GM18870 (cell line): ENCODE results near the gene SKA3.

Source experiments
- ATAC-seq: cut with Tn5 transposase; IDR thresholded peaks from one replicate; pipeline ENCODE4 v1.9.1; 2021; ENCODE audit warnings: moderate library complexity; ENCODE audit not compliant: unreplicated experiment

SKA3 gene

DNA sequence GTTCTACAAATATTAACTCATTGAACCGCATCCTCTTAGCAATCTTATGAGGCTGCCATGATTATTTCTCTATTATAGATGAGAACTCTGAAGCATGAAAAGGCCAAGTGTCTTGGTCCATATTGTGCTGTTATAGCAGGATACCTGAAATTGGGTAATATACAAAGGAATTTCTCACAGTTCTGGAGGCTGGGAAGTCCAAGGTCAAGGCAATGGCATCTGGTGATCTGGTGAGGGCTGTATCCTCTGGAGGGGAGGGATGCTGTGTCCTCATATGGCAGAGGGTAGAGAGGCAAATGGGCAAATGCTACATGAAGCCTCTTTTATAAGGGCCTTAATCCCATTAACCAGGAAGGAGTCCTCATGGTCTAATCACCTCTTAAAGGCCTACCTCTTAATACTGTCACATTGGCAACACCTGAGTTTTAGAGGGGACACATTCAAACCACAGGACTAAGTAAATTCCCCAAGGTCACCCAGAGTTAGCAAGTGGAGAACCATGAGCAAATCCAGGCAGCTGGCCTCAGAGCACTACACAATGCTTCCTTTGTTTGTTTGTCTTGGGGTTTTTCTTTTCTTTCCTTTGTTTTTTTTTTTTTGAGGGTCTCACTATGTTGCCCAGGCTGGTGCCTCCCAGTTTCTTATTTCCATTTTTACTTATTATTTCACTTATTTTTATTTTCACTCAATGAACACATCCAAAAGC lies 59.1 kb downstream of the SKA3 start:
- no peak for ATAC-seq

DNA sequence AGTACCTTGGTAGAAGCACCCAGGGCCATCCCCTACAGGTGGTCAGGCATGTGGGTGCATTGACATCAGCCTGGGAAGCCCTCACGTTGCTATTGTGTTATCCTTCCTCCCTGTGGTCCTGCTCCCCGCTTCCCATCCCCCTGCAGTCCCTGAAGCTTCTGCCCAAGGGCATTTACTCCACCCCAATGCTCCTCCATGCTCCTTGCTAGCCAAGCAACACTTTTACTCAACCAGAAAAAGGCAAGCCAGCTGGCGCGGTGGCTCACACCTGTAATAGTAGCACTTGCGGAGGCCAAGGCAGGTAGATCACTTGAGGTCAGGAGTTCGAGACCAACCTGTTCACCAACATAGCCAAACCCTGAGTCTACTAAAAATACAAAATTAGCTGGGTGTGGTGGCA lies 60.2 kb downstream of the SKA3 start:
- ATAC-seq = no peak

DNA sequence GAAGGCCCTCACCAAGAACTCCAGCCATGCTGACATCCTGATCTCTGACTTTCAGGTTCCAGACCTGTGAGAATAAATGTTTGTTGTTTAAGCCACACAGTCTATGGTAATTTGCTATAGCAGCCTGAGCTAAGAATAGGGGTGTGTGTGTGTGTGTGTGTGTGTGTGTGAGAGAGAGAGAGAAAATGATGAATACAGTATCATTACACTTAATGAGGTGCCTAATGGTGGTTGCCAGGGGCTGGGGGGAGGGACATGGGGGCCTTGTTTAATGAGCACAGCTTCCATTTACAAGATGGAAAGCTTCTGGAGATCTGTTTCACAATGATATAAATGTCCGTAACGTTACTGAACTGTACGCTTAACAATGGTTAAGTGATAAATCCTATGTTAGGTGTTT lies 61.1 kb downstream of the SKA3 start:
- no peak for ATAC-seq

DNA sequence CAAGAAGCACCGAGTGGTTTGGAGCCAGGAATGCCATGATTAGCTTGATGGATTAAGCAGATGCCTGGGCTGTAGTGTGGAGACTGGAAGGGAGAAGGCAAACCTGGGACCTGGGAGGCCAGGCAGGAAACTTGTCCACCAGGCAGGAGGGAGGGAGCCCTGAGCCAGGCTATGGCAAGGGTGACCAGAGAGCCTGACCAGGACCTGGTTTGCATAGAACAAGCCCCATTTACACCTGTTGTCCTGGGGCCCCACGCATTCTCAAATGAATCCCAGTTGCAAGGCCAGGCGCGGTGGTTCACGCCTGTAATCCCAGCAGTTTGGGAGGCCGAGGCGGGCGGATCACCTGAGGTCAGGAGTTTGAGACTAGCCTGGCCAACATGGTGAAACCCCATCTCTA lies 64.8 kb downstream of the SKA3 start:
- no peak for ATAC-seq

DNA sequence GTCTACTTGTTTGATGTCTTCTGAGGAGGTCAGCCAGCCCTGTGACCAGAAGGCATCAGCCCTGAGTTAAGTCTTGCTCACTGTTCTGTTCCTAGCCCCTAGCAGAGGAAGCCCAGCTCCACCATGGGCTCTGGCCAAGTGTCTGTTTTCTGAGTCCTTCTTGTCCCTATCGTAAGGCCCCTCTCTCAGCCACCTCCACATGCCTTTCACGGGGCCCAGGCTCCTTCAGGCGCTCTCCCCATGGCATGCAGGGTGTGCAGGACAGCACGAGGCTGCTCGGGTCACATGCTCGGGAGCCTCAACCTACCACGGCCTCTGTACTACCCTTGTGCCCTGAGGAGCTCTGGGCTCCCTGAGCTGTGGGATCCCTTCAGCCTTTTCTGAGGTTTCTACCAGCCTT lies 67.2 kb downstream of the SKA3 start:
- no peak for ATAC-seq

DNA sequence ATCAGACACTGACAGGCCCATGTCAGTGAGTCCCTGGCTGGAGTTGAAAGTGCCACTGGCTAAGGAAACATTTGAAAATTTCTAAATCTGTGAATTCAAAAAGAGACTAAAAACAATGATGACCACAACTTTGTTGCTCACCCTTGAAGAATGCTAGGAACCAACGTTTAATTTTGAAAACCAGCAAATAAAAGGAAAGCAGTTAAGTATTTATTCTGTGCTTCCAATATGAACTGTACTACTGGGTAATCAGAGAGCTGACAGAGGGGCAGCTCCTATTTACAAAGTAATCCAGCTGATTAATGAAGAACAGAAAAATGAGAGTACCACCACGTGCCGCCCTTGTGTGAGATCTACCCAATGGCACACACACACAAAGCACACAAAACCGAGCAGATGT lies 70.3 kb downstream of the SKA3 start:
- ATAC-seq = no peak

DNA sequence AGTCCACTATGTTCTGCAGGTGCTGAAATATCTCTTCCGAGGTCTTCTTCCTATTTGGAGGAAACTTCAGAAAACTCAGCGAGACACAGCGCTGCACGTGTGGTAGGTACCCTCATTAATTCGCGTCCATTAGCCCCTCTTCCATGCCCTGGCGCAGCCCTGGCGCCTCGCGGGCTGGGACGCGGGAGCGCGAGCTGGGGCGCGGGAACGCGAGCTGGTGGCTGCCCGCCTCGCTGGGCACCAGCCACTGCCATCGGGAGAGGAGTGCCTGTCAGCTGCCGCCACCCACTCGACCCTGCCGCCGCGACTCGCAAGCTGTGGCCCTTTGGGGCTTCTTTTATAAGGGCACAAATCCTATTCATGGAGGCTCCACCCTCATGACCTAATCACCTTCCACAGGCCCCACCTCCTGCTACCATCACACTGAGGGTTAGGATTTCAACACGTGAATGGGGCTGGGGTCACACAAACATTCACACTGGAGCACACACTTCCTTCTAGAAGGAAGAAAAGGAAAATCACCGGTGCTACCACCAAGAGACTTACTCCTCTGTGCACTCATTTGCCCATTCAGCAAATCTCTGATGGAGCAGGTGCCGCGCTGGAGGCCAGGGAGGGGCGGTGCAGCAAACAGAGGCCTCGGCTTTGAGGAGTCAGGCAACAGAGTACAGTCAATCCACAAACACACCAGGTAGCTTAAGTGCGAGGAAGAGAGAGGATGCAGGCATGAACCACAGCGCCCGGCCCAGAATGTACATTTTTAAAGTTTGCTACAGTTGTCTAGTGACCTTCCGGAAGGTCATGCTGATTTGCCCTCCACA lies 71.9 kb downstream of the SKA3 start:
- no peak for ATAC-seq
